Liver (tissue), 9 donors: Measurements from ENCODE around the gene OR52H1. TPM values are rescaled to one million over a fixed set of nuclear protein-coding genes. Genes with fewer than 3 reads are reported as not detected.
"Not testable (repeated sequence)": the region's sequence is repeated elsewhere in the genome, so short reads cannot be mapped to it uniquely, and the experiment has no call there.

Experiments used
- DNase-seq: peaks from one replicate; pipeline ENCODE4 v3.0.0-alpha.2; 2017; ENCODE audit warnings: low spot score
- H3K27ac ChIP-seq, 2 donors: one replicate each; pipeline ENCODE4 v1.7.0; 2013; ENCODE audit warnings: inconsistent platforms in 2 of 2, low read length in 2 of 2, control low read depth in 1 of 2, low read depth in 1 of 2, mild to moderate bottlenecking in 1 of 2
- H3K27me3 ChIP-seq, 4 donors: one replicate each; pipeline versions ENCODE4 v1.6.1 to v1.7.0; 2013; ENCODE audit warnings: low read length in 3 of 4, inconsistent platforms in 1 of 4, mild to moderate bottlenecking in 1 of 4, moderate library complexity in 1 of 4; ENCODE audit not compliant: control insufficient read depth in 4 of 4, insufficient read depth in 4 of 4
- H3K36me3 ChIP-seq, 4 donors: one replicate each; pipeline versions ENCODE4 v1.6.1 to v1.7.0; 2013; ENCODE audit warnings: low read length in 3 of 4, mild to moderate bottlenecking in 3 of 4, low read depth in 1 of 4, moderate library complexity in 1 of 4; ENCODE audit not compliant: control insufficient read depth in 4 of 4, insufficient read depth in 3 of 4
- H3K4me1 ChIP-seq, 4 donors: one replicate each; pipeline versions ENCODE4 v1.6.1 to v1.7.0; 2013; ENCODE audit warnings: low read length in 3 of 4, mild to moderate bottlenecking in 3 of 4, moderate library complexity in 1 of 4; ENCODE audit not compliant: control insufficient read depth in 4 of 4, insufficient read depth in 4 of 4
- H3K4me3 ChIP-seq, 3 donors: one replicate each; pipeline versions ENCODE4 v1.6.1 to v1.7.0; 2013; ENCODE audit warnings: low read length in 3 of 3, control low read depth in 1 of 3, low read depth in 1 of 3, mild to moderate bottlenecking in 1 of 3
- H3K9ac ChIP-seq, 2 donors: one replicate each; pipeline ENCODE4 v1.7.0; 2013; ENCODE audit warnings: low read length in 2 of 2, mild to moderate bottlenecking in 2 of 2, moderate library complexity in 2 of 2, control low read depth in 1 of 2, low read depth in 1 of 2
- H3K9me3 ChIP-seq, 4 donors: one replicate each; pipeline versions ENCODE4 v1.6.1 to v1.7.0; 2013; ENCODE audit warnings: low read length in 3 of 4; ENCODE audit not compliant: control insufficient read depth in 4 of 4
- ATF3 ChIP-seq: IDR thresholded peaks from 2 replicates; pipeline ENCODE4 v1.6.1; 2016; ENCODE audit warnings: antibody characterized with exemption
- CTCF ChIP-seq: fragments of 150-350 bp; IDR thresholded peaks from 2 replicates; pipeline ENCODE4 v1.5.1; 2017; ENCODE audit warnings: improper control_type of control experiment, low read depth, low read length; ENCODE audit not compliant: missing input control
- FOXA1 ChIP-seq: IDR thresholded peaks from 2 replicates; pipeline ENCODE4 v1.6.1; 2016; ENCODE audit warnings: antibody characterized with exemption
- FOXA2 ChIP-seq: IDR thresholded peaks from 2 replicates; pipeline ENCODE4 v1.6.1; 2016; ENCODE audit warnings: antibody characterized with exemption
- HNF4A ChIP-seq, 2 donors: conservative IDR thresholded peaks; 2 replicates each; pipeline ENCODE4 v1.6.1; 2016; ENCODE audit warnings: antibody characterized with exemption in 2 of 2, mild to moderate bottlenecking in 2 of 2
- HNF4G ChIP-seq: IDR thresholded peaks from 2 replicates; pipeline ENCODE4 v1.6.1; 2016; ENCODE audit warnings: antibody characterized with exemption
- JUND ChIP-seq, 2 donors: IDR thresholded peaks; 2 replicates each; pipeline ENCODE4 v1.6.1; 2016; ENCODE audit warnings: antibody characterized with exemption in 2 of 2
- MAX ChIP-seq: IDR thresholded peaks from 2 replicates; pipeline ENCODE4 v1.6.1; 2016; ENCODE audit warnings: antibody characterized with exemption
- NR2F2 ChIP-seq: IDR thresholded peaks from 2 replicates; pipeline ENCODE4 v1.6.1; 2016; ENCODE audit warnings: antibody characterized with exemption
- RAD21 ChIP-seq, 2 donors: IDR thresholded peaks; 2 replicates each; pipeline ENCODE4 v1.6.1; 2016; ENCODE audit warnings: antibody characterized with exemption in 2 of 2, mild to moderate bottlenecking in 2 of 2
- REST ChIP-seq: IDR thresholded peaks from 2 replicates; pipeline ENCODE4 v1.6.1; 2016; ENCODE audit warnings: antibody characterized with exemption, mild to moderate bottlenecking
- RXRA ChIP-seq, 2 donors: IDR thresholded peaks; 2 replicates each; pipeline ENCODE4 v1.6.1; 2017 to 2018; ENCODE audit warnings: antibody characterized with exemption in 2 of 2, mild to moderate bottlenecking in 1 of 2
- SP1 ChIP-seq: IDR thresholded peaks from 2 replicates; pipeline ENCODE4 v1.6.1; 2018; ENCODE audit warnings: antibody characterized with exemption, mild to moderate bottlenecking
- TAF1 ChIP-seq: conservative IDR thresholded peaks from 2 replicates; pipeline ENCODE4 v1.6.1; 2016; ENCODE audit warnings: antibody characterized with exemption, mild to moderate bottlenecking
- YY1 ChIP-seq: IDR thresholded peaks from 2 replicates; pipeline ENCODE4 v1.6.1; 2016; ENCODE audit warnings: antibody characterized with exemption, mild to moderate bottlenecking
- ZBTB33 ChIP-seq: IDR thresholded peaks from 2 replicates; pipeline ENCODE4 v1.6.1; 2016; ENCODE audit warnings: antibody characterized with exemption
- WGBS: extraction: QIAGEN DNeasy Blood & Tissue Kit; methylation state at CpG from one replicate; pipeline ENCODE4 v1.1.7; 2013; 5-methylcytosine and 5-hydroxymethylcytosine counted together
- polyA plus RNA-seq, 2 donors: library from polyadenylated mRNA; stranded (reverse) in 1 of 2; unstranded in 1 of 2; fragments of 200-250 nt in 1 of 2; fragments of >200 nt in 1 of 2; fragmentation: Nextera tagmentation in 1 of 2; extraction: Ambion mirVana in 1 of 2; gene quantifications; one replicate each; pipeline versions ENCODE4 v1.2.1 to v1.2.3, GENCODE V29; 2013 to 2015
- total RNA-seq, 2 donors: library from RNA; depleted of rRNA; stranded (reverse); fragments of >200 nt; gene quantifications; one replicate each; pipeline ENCODE4 v1.2.3, GENCODE V29; 2014
- donor health status: healthy.
- donor health status: healthy.
- donor health status: healthy.
- donor health status: healthy.
- donor health status: healthy.

OR52H1 gene
- total and polyA plus RNA-seq, 4 donors, result 0.14 to 0.33 TPM; not detected in 2

- H3K36me3 ChIP-seq, H3K9me3 ChIP-seq, H3K27ac ChIP-seq, H3K4me1 ChIP-seq, H3K4me3 ChIP-seq, H3K27me3 ChIP-seq, H3K9ac ChIP-seq, DNase-seq: not testable (repeated sequence)
- WGBS, result 98% methylated on average over 5 of the region's 5 CpGs
Measured at GRCh38 chr11:5584458-5584857, 36.1 kb upstream of the OR52H1 start.

GRCh38 chr11:5581014-5581413 lies 32.7 kb upstream of the OR52H1 start:
- no peak for DNase-seq
- no peaks in the 10 kb centered on the region for H3K4me1 ChIP-seq
- 75% methylated on average over 4 of the region's 4 CpGs for whole genome bisulfite sequencing

GRCh38 chr11:5580577-5580976 lies 32.2 kb upstream of the OR52H1 start, which contains the start of gene OR52B6:
Gene OR52B6 (plus strand): TSS chr11:5580877. CDS start chr11:5580877, 0 bp downstream.
- TF ChIP-seq FOXA1 (no peak), SP1 (no peak), FOXA2 (no peak), RXRA (IDR thresholded peaks at IDR 0.05) (no peak), ZBTB33 (no peak), HNF4A (conservative IDR thresholded peaks at IDR 0.05) (no peak), REST (no peak), NR2F2 (no peak), MAX (no peak), HNF4G (no peak), ATF3 (no peak), YY1 (no peak), CTCF (no peak)
- 94% methylated on average over 8 of the region's 8 CpGs for WGBS

More at GRCh38 chr11:5581014-5581413, 32.7 kb upstream of the OR52H1 start:
- Histone ChIP-seq H3K27me3 (no peaks in the 10 kb centered on the region), H3K27ac (no peak overlapping the region), H3K4me3 (no peak overlapping the region), H3K9ac (no peak overlapping the region), H3K36me3 (no peaks in the 10 kb centered on the region), H3K9me3 (no peaks in the 10 kb centered on the region)
- TF ChIP-seq YY1, result no peak
- no peak for TF ChIP-seq JUND (IDR thresholded peaks at IDR 0.05)
- no peak for TF ChIP-seq SP1
- TF ChIP-seq ATF3, result no peak
- no peak for TF ChIP-seq TAF1
- no peak for TF ChIP-seq RAD21 (IDR thresholded peaks at IDR 0.05)
- no peak for TF ChIP-seq FOXA2

More at GRCh38 chr11:5580577-5580976, 32.2 kb upstream of the OR52H1 start, which contains the start of gene OR52B6:
- Histone ChIP-seq H3K9ac (no peak within 1 kb of the TSS), H3K36me3 (no peaks in the 10 kb centered on the region), H3K27me3 (no peaks in the 10 kb centered on the region), H3K4me3 (no peak within 1 kb of the TSS), H3K27ac (no peak within 1 kb of the TSS), H3K9me3 (no peaks in the 10 kb centered on the region), H3K4me1 (no peaks in the 10 kb centered on the region)
- no peak for DNase-seq
